ENCODE data around the gene ANKRD17.
"Not testable (repeated sequence)": the region's sequence is repeated elsewhere in the genome, so short reads cannot be mapped to it uniquely, and the experiment has no call there.

The ANKRD17 gene

GRCh38 chr4:73231518-73232487 is 26.8 kb downstream of the ANKRD17 start:
- Histone ChIP-seq H3K27ac (ENCODE audit: low read length) (no peak overlapping the region), H4K20me1 (ENCODE audit: insufficient read depth, low read length) (0 out of 2 replicates have a peak, but pooled peaks cover 2% of the 10 kb centered on the region), H3K9ac (ENCODE audit: low read length) (no peak overlapping the region), H3K4me1 (ENCODE audit: low read length) (no peaks in the 10 kb centered on the region), H3K4me2 (ENCODE audit: low read depth, low read length) (no peak overlapping the region), H3K9me2 (replicated peaks; ENCODE audit: insufficient read depth, low read length) (no peaks in the 10 kb centered on the region), H3K4me3 (ENCODE audit: low read length) (no peak overlapping the region), H3F3A (ENCODE audit: insufficient read depth, low read length) (no peaks in the 10 kb centered on the region), H2AFZ (ENCODE audit: low read length) (no peak overlapping the region), H3K36me3 (replicated peaks; ENCODE audit: insufficient read depth, low read length) (no peaks in the 10 kb centered on the region), H3K79me2 (ENCODE audit: low read length) (peaks cover 82% of the 10 kb centered on the region), H3K9me3 (replicated peaks; ENCODE audit: insufficient read depth, low read length) (no peaks in the 10 kb centered on the region), H3K27me3 (replicated peaks; ENCODE audit: insufficient read depth, low read length) (no peaks in the 10 kb centered on the region)
- no peak for TF ChIP-seq EZH2 (optimal IDR thresholded peaks at IDR 0.05; ENCODE audit: low read depth, low read length)
- no peak for DNase-seq

GRCh38 chr4:73230865-73231517 is 27.6 kb downstream of the ANKRD17 start:
- Histone ChIP-seq H3K4me1 (ENCODE audit: low read length) (no peaks in the 10 kb centered on the region), H3F3A (ENCODE audit: insufficient read depth, low read length) (no peaks in the 10 kb centered on the region), H3K9me2 (replicated peaks; ENCODE audit: insufficient read depth, low read length) (no peaks in the 10 kb centered on the region), H3K36me3 (replicated peaks; ENCODE audit: insufficient read depth, low read length) (no peaks in the 10 kb centered on the region), H3K9ac (ENCODE audit: low read length) (no peak overlapping the region), H2AFZ (ENCODE audit: low read length) (no peak overlapping the region), H3K27ac (ENCODE audit: low read length) (no peak overlapping the region), H3K4me2 (ENCODE audit: low read depth, low read length) (no peak overlapping the region), H3K27me3 (replicated peaks; ENCODE audit: insufficient read depth, low read length) (no peaks in the 10 kb centered on the region), H3K9me3 (replicated peaks; ENCODE audit: insufficient read depth, low read length) (no peaks in the 10 kb centered on the region), H3K4me3 (ENCODE audit: low read length) (no peak overlapping the region), H3K79me2 (ENCODE audit: low read length) (peaks cover 79% of the 10 kb centered on the region), H4K20me1 (ENCODE audit: insufficient read depth, low read length) (no peaks in the 10 kb centered on the region)
- no peak for TF ChIP-seq EZH2phosphoT487 (IDR thresholded peaks at IDR 0.05; ENCODE audit: low read length)
- no peak for TF ChIP-seq EZH2 (optimal IDR thresholded peaks at IDR 0.05; ENCODE audit: low read depth, low read length)
- TF ChIP-seq CTCF (IDR thresholded peaks at IDR 0.05; ENCODE audit: low read length): no peak
- DNase-seq: no peak

GRCh38 chr4:73228800-73229199 is 29.8 kb downstream of the ANKRD17 start:
- H4K20me1 ChIP-seq (ENCODE audit: insufficient read depth, low read length): not testable (repeated sequence)

GRCh38 chr4:73224886-73225285 is 33.7 kb downstream of the ANKRD17 start:
- Histone ChIP-seq H3K9me2 (replicated peaks; ENCODE audit: insufficient read depth, low read length) (no peaks in the 10 kb centered on the region), H3K4me2 (ENCODE audit: low read depth, low read length) (peak overlapping the region; percentile 17), H3K4me1 (ENCODE audit: low read length) (peaks cover 27% of the 10 kb centered on the region), H3K79me2 (ENCODE audit: low read length) (peaks cover 74% of the 10 kb centered on the region), H3K27ac (ENCODE audit: low read length) (peak overlapping the region; percentile 35; the same call in 1 of the 2 replicates), H3K27me3 (replicated peaks; ENCODE audit: insufficient read depth, low read length) (no peaks in the 10 kb centered on the region), H2AFZ (ENCODE audit: low read length) (no peak overlapping the region), H3K4me3 (ENCODE audit: low read length) (no peak overlapping the region), H3K9ac (ENCODE audit: low read length) (no peak overlapping the region), H3K36me3 (replicated peaks; ENCODE audit: insufficient read depth, low read length) (no peaks in the 10 kb centered on the region), H3F3A (ENCODE audit: insufficient read depth, low read length) (peaks cover 17% of the 10 kb centered on the region), H3K9me3 (replicated peaks; ENCODE audit: insufficient read depth, low read length) (no peaks in the 10 kb centered on the region), H4K20me1 (ENCODE audit: insufficient read depth, low read length) (no peaks in the 10 kb centered on the region)
- TF ChIP-seq EZH2 (optimal IDR thresholded peaks at IDR 0.05; ENCODE audit: low read depth, low read length) (no peak), EZH2phosphoT487 (IDR thresholded peaks at IDR 0.05; ENCODE audit: low read length) (no peak), CTCF (IDR thresholded peaks at IDR 0.05; ENCODE audit: low read length) (no peak)
- no peak for DNase-seq

More at GRCh38 chr4:73228800-73229199, 29.8 kb downstream of the ANKRD17 start:
- not testable (repeated sequence) for H2AFZ ChIP-seq (ENCODE audit: low read length); H3F3A ChIP-seq (ENCODE audit: insufficient read depth, low read length); H3K4me2 ChIP-seq (ENCODE audit: low read depth, low read length); DNase-seq; H3K9me2 ChIP-seq (replicated peaks; ENCODE audit: insufficient read depth, low read length); H3K4me3 ChIP-seq (ENCODE audit: low read length); H3K27ac ChIP-seq (ENCODE audit: low read length); H3K36me3 ChIP-seq (replicated peaks; ENCODE audit: insufficient read depth, low read length); H3K9me3 ChIP-seq (replicated peaks; ENCODE audit: insufficient read depth, low read length); H3K9ac ChIP-seq (ENCODE audit: low read length); H3K27me3 ChIP-seq (replicated peaks; ENCODE audit: insufficient read depth, low read length)
- H3K4me1 ChIP-seq (ENCODE audit: low read length): peaks cover 10% of the 10 kb centered on the region
- peaks cover 74% of the 10 kb centered on the region for H3K79me2 ChIP-seq (ENCODE audit: low read length)

Data from MM.1S (cell line).